Measurements from ENCODE around the gene ABCA2.
A peak's percentile ranks its signal among the peaks of the same experiment; 100 is the strongest.

Gene ABCA2

GRCh38 chr9:137068539-137069507 is 40.8 kb upstream of the ABCA2 start:
- no peak for DNase-seq (ENCODE audit: extremely low read depth, insufficient read length)
- Histone ChIP-seq H3K4me3 (replicated peaks; ENCODE audit: low read depth, low read length) (peak overlapping the region; percentile 63), H3K27me3 (replicated peaks; ENCODE audit: control insufficient read depth, insufficient read depth, low read length) (no peaks in the 10 kb centered on the region), H3K36me3 (ENCODE audit: control insufficient read depth, insufficient read depth, low read length) (no peaks in the 10 kb centered on the region; the same call in none of the 2 replicates)
- TF ChIP-seq CTCF (IDR thresholded peaks at IDR 0.05; ENCODE audit: insufficient read depth, low read length, poor library complexity, severe bottlenecking), result no peak

- H3K27me3 ChIP-seq (replicated peaks; ENCODE audit: control insufficient read depth, insufficient read depth, low read length), result no peaks in the 10 kb centered on the region
- no peak overlapping the region for H3K4me3 ChIP-seq (replicated peaks; ENCODE audit: low read depth, low read length)
- peak; percentile 77 for DNase-seq (ENCODE audit: extremely low read depth, insufficient read length)
- no peaks in the 10 kb centered on the region; the same call in none of the 2 replicates for H3K36me3 ChIP-seq (ENCODE audit: control insufficient read depth, insufficient read depth, low read length)
- peak; percentile 92 for TF ChIP-seq CTCF (IDR thresholded peaks at IDR 0.05; ENCODE audit: insufficient read depth, low read length, poor library complexity, severe bottlenecking)
Observed at GRCh38 chr9:137067860-137068538, 40.0 kb upstream of the ABCA2 start.

DNA sequence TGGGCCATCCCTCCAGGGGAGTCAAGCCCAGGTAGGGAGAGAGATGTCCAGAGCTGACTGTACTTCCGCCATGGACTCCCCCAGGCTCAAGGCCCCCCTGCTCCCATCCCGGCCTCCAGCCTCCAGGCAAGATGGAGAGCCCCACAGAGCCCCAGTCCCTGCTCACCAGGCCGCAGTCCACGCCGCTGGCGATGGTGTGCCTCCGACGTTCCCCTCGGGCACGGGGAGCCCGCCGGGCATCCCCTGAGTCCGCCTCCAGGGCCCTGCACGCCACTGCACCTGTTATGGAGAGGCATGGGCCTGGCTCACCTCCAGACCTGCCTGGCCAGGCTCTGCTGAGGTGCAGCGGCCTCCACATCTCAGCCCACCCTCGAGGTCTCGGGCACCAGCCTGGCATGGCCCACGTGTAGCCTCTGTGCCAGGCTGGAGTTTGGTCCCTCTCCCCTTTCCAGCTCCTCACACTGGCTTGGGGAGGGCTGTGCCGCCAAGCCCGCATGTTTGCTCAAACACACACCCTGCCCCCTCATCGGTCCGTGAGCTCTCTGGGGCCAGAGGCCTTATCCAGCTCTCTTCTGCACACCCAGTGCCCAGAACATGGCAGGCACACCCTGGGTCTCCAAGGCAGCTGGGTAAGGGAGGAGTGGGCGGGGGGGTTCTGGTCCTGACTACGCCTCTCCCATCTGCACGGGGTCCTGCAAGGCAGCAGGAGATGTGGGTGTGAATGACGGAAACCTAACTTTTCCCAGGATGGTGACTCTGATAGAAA is 38.2 kb upstream of the ABCA2 start:
- Histone ChIP-seq H3K4me3 (replicated peaks; ENCODE audit: low read depth, low read length) (no peak overlapping the region), H3K27me3 (replicated peaks; ENCODE audit: control insufficient read depth, insufficient read depth, low read length) (no peaks in the 10 kb centered on the region), H3K36me3 (ENCODE audit: control insufficient read depth, insufficient read depth, low read length) (no peaks in the 10 kb centered on the region; the same call in none of the 2 replicates)
- TF ChIP-seq CTCF (IDR thresholded peaks at IDR 0.05; ENCODE audit: insufficient read depth, low read length, poor library complexity, severe bottlenecking), result no peak
- no peak for DNase-seq (ENCODE audit: extremely low read depth, insufficient read length)

GRCh38 chr9:137065336-137065967 is 37.4 kb upstream of the ABCA2 start:
- Histone ChIP-seq H3K4me3 (replicated peaks; ENCODE audit: low read depth, low read length) (no peak overlapping the region), H3K27me3 (replicated peaks; ENCODE audit: control insufficient read depth, insufficient read depth, low read length) (no peaks in the 10 kb centered on the region), H3K36me3 (ENCODE audit: control insufficient read depth, insufficient read depth, low read length) (no peaks in the 10 kb centered on the region; the same call in none of the 2 replicates)
- DNase-seq (ENCODE audit: extremely low read depth, insufficient read length), result no peak
- TF ChIP-seq CTCF (IDR thresholded peaks at IDR 0.05; ENCODE audit: insufficient read depth, low read length, poor library complexity, severe bottlenecking), result no peak

- Histone ChIP-seq H3K36me3 (ENCODE audit: control insufficient read depth, insufficient read depth, low read length) (no peaks in the 10 kb centered on the region; the same call in none of the 2 replicates), H3K27me3 (replicated peaks; ENCODE audit: control insufficient read depth, insufficient read depth, low read length) (no peaks in the 10 kb centered on the region), H3K4me3 (replicated peaks; ENCODE audit: low read depth, low read length) (no peak overlapping the region)
- no peak for DNase-seq (ENCODE audit: extremely low read depth, insufficient read length)
- TF ChIP-seq CTCF (IDR thresholded peaks at IDR 0.05; ENCODE audit: insufficient read depth, low read length, poor library complexity, severe bottlenecking), result no peak
Observed at GRCh38 chr9:137064880-137065164, 36.8 kb upstream of the ABCA2 start.

Measured in GM06990 (cell line).